Heart left ventricle (tissue), 16 donors: Measurements from ENCODE around the gene ZNF397. TPM values are rescaled to one million over a fixed set of nuclear protein-coding genes. Genes with fewer than 3 reads are reported as not detected.

Source experiments
- ATAC-seq, 4 donors: fragments of 200-7000 bp; cut with Tn5 transposase; one replicate each; pipeline ENCODE4 v1.9.1; 2020 to 2022; ENCODE audit warnings: moderate library complexity in 4 of 4, mild to moderate bottlenecking in 3 of 4, moderate number of reproducible peaks in 1 of 4
- DNase-seq, 5 donors: peaks; one replicate each; pipeline ENCODE4 v3.0.0-alpha.2; 2020
- H3K27ac ChIP-seq, 12 donors: fragments of 200-600 bp; sonication (generic) in 4 of 12; one replicate each; pipeline versions ENCODE4 v1.5.0 to v1.8.0; 2016 to 2022; ENCODE audit warnings: mild to moderate bottlenecking in 2 of 12
- H3K27me3 ChIP-seq, 9 donors: fragments of 200-600 bp; sonication (generic) in 2 of 9; one replicate each; pipeline versions ENCODE4 v1.5.1 to v1.8.0; 2016 to 2022; ENCODE audit warnings: mild to moderate bottlenecking in 3 of 9
- H3K36me3 ChIP-seq, 9 donors: fragments of 200-600 bp; sonication (generic) in 2 of 9; one replicate each; pipeline versions ENCODE4 v1.5.0 to v1.8.0; 2018 to 2022; ENCODE audit warnings: mild to moderate bottlenecking in 2 of 9
- H3K4me1 ChIP-seq, 12 donors: fragments of 200-600 bp; sonication (generic) in 4 of 12; one replicate each; pipeline versions ENCODE4 v1.5.0 to v1.8.0; 2016 to 2022; ENCODE audit warnings: mild to moderate bottlenecking in 3 of 12
- H3K4me3 ChIP-seq, 12 donors: fragments of 200-600 bp; sonication (generic) in 4 of 12; one replicate each; pipeline versions ENCODE4 v1.5.0 to v1.8.0; 2017 to 2022; ENCODE audit warnings: mild to moderate bottlenecking in 9 of 12, moderate library complexity in 4 of 12
- H3K9me3 ChIP-seq, 12 donors: fragments of 200-600 bp; sonication (generic) in 4 of 12; one replicate each; pipeline versions ENCODE4 v1.5.0 to v1.8.0; 2016 to 2022; ENCODE audit warnings: mild to moderate bottlenecking in 1 of 12
- POLR2A ChIP-seq, 2 donors: fragments of 450-650 bp; IDR thresholded peaks; one replicate each; pipeline ENCODE4 v1.6.1; 2017; ENCODE audit warnings: antibody characterized with exemption in 2 of 2, mild to moderate bottlenecking in 2 of 2, moderate library complexity in 2 of 2
- WGBS, 4 donors: extraction: QIAGEN DNeasy Blood & Tissue Kit in 2 of 4; methylation state at CpG; one replicate each; pipeline versions ENCODE4 v1.1.5 to v1.1.7; 2013 to 2018; 5-methylcytosine and 5-hydroxymethylcytosine counted together
- intact Hi-C, 10 donors: fragments of 100-400 bp; cut with DNase I; formaldehyde crosslinking; loops; one replicate each; pipeline versions ENCODE4 v1.11.1 to v1.14.2; 2022
- polyA plus RNA-seq, 2 donors: library from polyadenylated mRNA; stranded (reverse); fragments of 200-250 nt; gene quantifications; one replicate each; pipeline ENCODE4 v1.2.3, GENCODE V29; 2013
- total RNA-seq, 9 donors: library from RNA; depleted of rRNA in 2 of 9; stranded (reverse); fragments of >200 nt in 2 of 9; fragmentation: NEBNext Ultra II Directional in 3 of 9; extraction: Animal tissue kit (Norgen Biotek cat#: 25700) in 3 of 9; gene quantifications; one replicate each; pipeline versions ENCODE4 v1.1.0 to v1.2.4, GENCODE V29; 2016 to 2023
- TF ChIP-seq, protein P1 (sequence below), 12 donors: fragments of 200-600 bp; sonication (generic) in 4 of 12; IDR thresholded peaks; one replicate each; pipeline versions ENCODE4 v1.5.0 to v1.8.0; 2018 to 2022; ENCODE audit warnings: antibody characterized with exemption in 12 of 12, mild to moderate bottlenecking in 5 of 12
- donor health status: ischemic (EF 13 %, LVEDD 7.1; RV severe dilation, severe dysfunction).
- donor health status: healthy with polysubstance abuse.
- donor health status: DM: no; HTN: yes; CAD: no.
- donor health status: DM: no; HTN: no; CAD: no.
- donor health status: ischemic (EF 25% LVEDD 6.9; RV normal size, moderate dysfunction).
- donor health status: ischemic (EF 25% LVEDD 5.7; RV mildly dilated, moderate dysfunction).
- donor health status: healthy.
- donor health status: DM: yes; HTN: yes; CAD: no.
- donor health status: ischemic (EF 35%, LVEDD 5.7; RV mildly dilated, moderate dysfunction).
- donor health status: nonischemic (EF 11% LVEDD 7.7; RV severe dilation, severe dysfunction).
- donor health status: DM: yes; HTN: yes; CAD: no.
- donor health status: PGD.
- donor health status: ischemic (EF 29% LVEDD 5.4; RV normal size, mild dysfunction).
- donor health status: nonischemic (EF 23%, LVEDD 6.1; RV moderate dilation, normal function).

ZNF397 gene
- total and polyA plus RNA-seq, 11 donors, result 7.8 to 20.0 (median 13.8) TPM

DNA sequence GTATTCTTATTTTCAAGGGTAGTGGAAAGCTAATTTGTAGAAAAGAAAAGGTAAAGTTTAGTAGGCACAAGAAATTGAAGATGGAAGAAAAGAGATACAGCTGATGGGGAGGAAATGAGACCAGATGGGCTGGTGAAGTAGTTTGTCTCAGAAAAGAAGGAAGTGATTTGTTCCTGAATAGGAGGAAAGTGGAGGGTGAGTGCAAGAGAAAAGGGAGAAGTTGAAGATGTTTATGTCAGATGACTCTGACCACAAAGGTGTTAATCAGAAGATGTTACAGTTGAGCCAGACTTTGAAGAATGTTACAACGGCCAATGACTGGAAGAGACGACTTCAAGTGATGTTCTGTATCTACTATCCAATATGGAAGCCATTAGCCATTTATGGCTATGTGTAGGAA lies 28.0 kb downstream of the ZNF397 start:
- WGBS, 4 donors, result 67 to 91% (median 83%) methylated on average over 2 of the region's 2 CpGs
- Histone ChIP-seq H3K36me3 (peaks cover 0 to 6% (median 0%) of the 10 kb centered on the region in 9 donors), H3K27me3 (no peaks in the 10 kb centered on the region), H3K4me3 (no peak overlapping the region), H3K9me3 (peaks cover 0 to 11% (median 0%) of the 10 kb centered on the region in 12 donors), H3K27ac (no peak overlapping the region), H3K4me1 (peaks cover 0 to 10% (median 5%) of the 10 kb centered on the region in 12 donors)
- intact Hi-C loops, result loop anchor here in 2 of 10 donors (2.0 to 10.0 kb wide), 2 partner anchors 20 to 226 kb away; partner anchors contain the start of gene INO80C (in 1 of the 2)
- ATAC-seq (no peak), DNase-seq (no peak)
- TF ChIP-seq, protein P1, sequence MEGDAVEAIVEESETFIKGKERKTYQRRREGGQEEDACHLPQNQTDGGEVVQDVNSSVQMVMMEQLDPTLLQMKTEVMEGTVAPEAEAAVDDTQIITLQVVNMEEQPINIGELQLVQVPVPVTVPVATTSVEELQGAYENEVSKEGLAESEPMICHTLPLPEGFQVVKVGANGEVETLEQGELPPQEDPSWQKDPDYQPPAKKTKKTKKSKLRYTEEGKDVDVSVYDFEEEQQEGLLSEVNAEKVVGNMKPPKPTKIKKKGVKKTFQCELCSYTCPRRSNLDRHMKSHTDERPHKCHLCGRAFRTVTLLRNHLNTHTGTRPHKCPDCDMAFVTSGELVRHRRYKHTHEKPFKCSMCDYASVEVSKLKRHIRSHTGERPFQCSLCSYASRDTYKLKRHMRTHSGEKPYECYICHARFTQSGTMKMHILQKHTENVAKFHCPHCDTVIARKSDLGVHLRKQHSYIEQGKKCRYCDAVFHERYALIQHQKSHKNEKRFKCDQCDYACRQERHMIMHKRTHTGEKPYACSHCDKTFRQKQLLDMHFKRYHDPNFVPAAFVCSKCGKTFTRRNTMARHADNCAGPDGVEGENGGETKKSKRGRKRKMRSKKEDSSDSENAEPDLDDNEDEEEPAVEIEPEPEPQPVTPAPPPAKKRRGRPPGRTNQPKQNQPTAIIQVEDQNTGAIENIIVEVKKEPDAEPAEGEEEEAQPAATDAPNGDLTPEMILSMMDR (IDR thresholded peaks at IDR 0.05), result no peak
- TF ChIP-seq POLR2A (IDR thresholded peaks at IDR 0.05), result no peak

DNA sequence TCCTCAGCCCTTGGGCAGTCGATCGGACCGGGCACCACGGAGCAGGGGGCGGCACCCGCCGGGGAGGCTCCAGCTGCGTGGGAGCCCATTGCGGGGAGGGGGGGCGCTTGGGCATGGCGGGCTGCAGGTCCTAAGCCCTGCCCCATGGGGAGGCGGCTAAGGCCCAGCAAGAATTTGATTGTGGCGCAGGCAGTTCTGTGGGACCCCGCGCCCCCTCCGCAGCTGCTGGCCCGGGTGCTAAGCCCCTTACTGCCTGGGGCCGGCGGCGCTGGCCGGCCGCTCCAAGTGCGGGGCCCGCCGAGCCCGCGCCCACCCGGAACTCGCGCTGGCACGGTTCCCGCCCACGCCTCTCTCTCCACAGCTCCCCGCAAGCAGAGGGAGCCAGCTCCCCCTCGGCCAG lies 30.8 kb downstream of the ZNF397 start:
- intact Hi-C loops, result no loop called here
- WGBS, 4 donors, result 93 to 100% (median 96%) methylated on average over 8 to 35 of the region's 35 CpGs
- peaks cover 0 to 10% (median 5%) of the 10 kb centered on the region in 12 donors for H3K4me1 ChIP-seq
- no peaks in the 10 kb centered on the region for H3K27me3 ChIP-seq
- peaks cover 0 to 23% (median 0%) of the 10 kb centered on the region in 12 donors for H3K9me3 ChIP-seq
- TF ChIP-seq, protein P1 (IDR thresholded peaks at IDR 0.05), result no peak
- H3K27ac ChIP-seq, result no peak overlapping the region
- H3K36me3 ChIP-seq, result no peaks in the 10 kb centered on the region
- ATAC-seq (no peak), DNase-seq (peak in 1 of 5 donors; percentile 47)
- H3K4me3 ChIP-seq, result no peak overlapping the region

DNA sequence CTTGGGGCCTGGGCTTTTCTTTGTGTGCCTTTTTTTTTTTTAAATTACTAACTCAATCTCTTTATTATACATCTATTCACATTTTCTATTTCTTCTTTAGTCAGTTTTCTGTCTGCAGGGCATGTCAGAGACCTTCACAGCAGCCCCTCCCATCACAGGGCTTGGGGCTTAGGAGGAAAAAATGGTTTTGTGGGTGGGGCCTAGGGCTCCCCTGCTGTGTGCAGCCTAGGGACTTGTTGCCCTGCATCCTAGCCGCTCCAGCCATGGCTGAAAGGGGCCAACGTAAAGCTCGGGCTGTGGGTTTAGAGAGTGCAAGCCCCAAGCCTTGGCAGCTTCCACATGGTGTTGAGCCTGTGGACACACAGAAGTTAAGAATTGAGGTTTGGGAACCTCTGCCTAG lies 35.4 kb downstream of the ZNF397 start:
- Histone ChIP-seq H3K27ac (no peak overlapping the region), H3K27me3 (no peaks in the 10 kb centered on the region), H3K9me3 (peaks cover 0 to 23% (median 0%) of the 10 kb centered on the region in 12 donors), H3K4me3 (no peak overlapping the region), H3K4me1 (no peaks in the 10 kb centered on the region), H3K36me3 (no peaks in the 10 kb centered on the region)
- intact Hi-C loops, result no loop called here
- WGBS, 4 donors, result 94 to 98% (median 95%) methylated on average over 3 of the region's 3 CpGs
- ATAC-seq, result no peak
- TF ChIP-seq POLR2A (IDR thresholded peaks at IDR 0.05), result no peak
- TF ChIP-seq, protein P1 (IDR thresholded peaks at IDR 0.05), result no peak
- no peak for DNase-seq

DNA sequence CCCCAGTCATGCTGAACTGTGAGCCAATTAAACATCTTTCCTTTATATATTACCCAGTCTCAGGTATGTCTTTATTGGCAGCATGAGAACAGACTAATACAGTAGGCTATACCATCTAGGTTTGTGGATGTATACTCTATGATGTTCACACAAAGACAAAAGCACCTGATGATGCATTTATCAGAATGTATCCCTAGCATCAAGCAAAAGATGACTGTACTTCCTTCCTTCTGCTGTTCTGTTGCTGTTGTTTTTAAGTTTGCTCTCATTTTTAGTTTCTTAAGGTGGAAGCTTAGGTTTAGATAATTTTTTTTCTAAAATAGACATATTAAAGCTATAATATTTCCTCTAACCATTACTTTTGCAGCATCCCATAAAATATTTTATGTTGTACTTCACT lies 36.8 kb downstream of the ZNF397 start:
- Histone ChIP-seq H3K9me3 (peaks cover 0 to 23% (median 0%) of the 10 kb centered on the region in 12 donors), H3K36me3 (no peaks in the 10 kb centered on the region), H3K4me1 (peaks cover 0 to 6% (median 0%) of the 10 kb centered on the region in 12 donors), H3K27me3 (no peaks in the 10 kb centered on the region), H3K27ac (no peak overlapping the region), H3K4me3 (no peak overlapping the region)
- intact Hi-C loops, result no loop called here
- no peak for TF ChIP-seq POLR2A (IDR thresholded peaks at IDR 0.05)
- no peak for DNase-seq
- no peak for ATAC-seq

DNA sequence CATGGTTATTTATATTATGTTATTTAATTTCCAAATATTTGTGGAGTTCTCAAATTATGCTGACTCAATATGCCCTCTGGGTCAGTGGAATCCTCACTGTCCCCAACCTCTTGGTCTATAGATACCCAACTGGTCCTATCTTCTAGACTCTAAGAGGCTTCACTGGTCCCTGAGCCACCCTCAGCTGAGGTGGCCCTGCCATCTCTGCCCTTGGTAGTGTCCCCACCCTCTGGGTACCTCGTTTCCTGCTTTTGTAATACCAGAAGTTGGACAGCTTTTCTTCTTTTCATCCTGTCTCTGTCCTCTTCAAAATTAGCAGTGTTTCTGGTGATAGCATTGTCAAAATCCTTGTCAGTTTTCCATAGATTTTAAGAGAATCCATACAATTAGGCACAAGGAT lies 37.3 kb downstream of the ZNF397 start:
- no peak for TF ChIP-seq POLR2A (IDR thresholded peaks at IDR 0.05)
- TF ChIP-seq, protein P1 (IDR thresholded peaks at IDR 0.05), result no peak
- Histone ChIP-seq H3K27me3 (no peaks in the 10 kb centered on the region), H3K4me3 (no peak overlapping the region), H3K4me1 (peaks cover 0 to 7% (median 0%) of the 10 kb centered on the region in 12 donors), H3K36me3 (peaks cover 0 to 3% (median 0%) of the 10 kb centered on the region in 9 donors), H3K9me3 (peaks cover 0 to 21% (median 0%) of the 10 kb centered on the region in 12 donors), H3K27ac (no peak overlapping the region)
- no peak for ATAC-seq
- 75 to 88% (median 83%) methylated on average over 1 of the region's 1 CpG for WGBS, 4 donors
- intact Hi-C loops, result no loop called here
- DNase-seq, result no peak
